DMS153 treated with DMSO at 0.1 percent for 48 hours (cell line): ENCODE measurements around the gene S1PR4.
"Not testable (repeated sequence)": the region's sequence is repeated elsewhere in the genome, so short reads cannot be mapped to it uniquely, and the experiment has no call there.

Source experiments
- DNase-seq: peaks from one replicate; lab custom pipeline; 2025; ENCODE audit not compliant: unreplicated experiment; lab: John Stamatoyannopoulos, UW

The S1PR4 gene

GRCh38 chr19:3151563-3152418 is 26.8 kb upstream of the S1PR4 start:
- no peak for DNase-seq

GRCh38 chr19:3152419-3152780 is 26.2 kb upstream of the S1PR4 start:
- no peak for DNase-seq

GRCh38 chr19:3153286-3154230 is 25.0 kb upstream of the S1PR4 start:
- DNase-seq = no peak

- DNase-seq = not testable (repeated sequence)
Measured at GRCh38 chr19:3154447-3154846, 24.1 kb upstream of the S1PR4 start.

- peak; percentile 8 for DNase-seq
Measured at GRCh38 chr19:3154957-3155736, 23.4 kb upstream of the S1PR4 start.

- DNase-seq = no peak
Measured at GRCh38 chr19:3157096-3157845, 21.3 kb upstream of the S1PR4 start.

- DNase-seq = no peak
Measured at GRCh38 chr19:3159565-3159964, 19.0 kb upstream of the S1PR4 start.

GRCh38 chr19:3160219-3160618 is 18.4 kb upstream of the S1PR4 start:
- no peak for DNase-seq

GRCh38 chr19:3161453-3161852 is 17.1 kb upstream of the S1PR4 start:
- no peak for DNase-seq

- no peak for DNase-seq
Measured at GRCh38 chr19:3162418-3163229, 15.9 kb upstream of the S1PR4 start.

- DNase-seq = peak; percentile 56
Measured at GRCh38 chr19:3163230-3163886, 15.2 kb upstream of the S1PR4 start.

- no peak for DNase-seq
Measured at GRCh38 chr19:3163943-3164342, 14.6 kb upstream of the S1PR4 start.

- no peak for DNase-seq
Measured at GRCh38 chr19:3167533-3168272, 10.9 kb upstream of the S1PR4 start.

GRCh38 chr19:3171894-3172672 is 6.5 kb upstream of the S1PR4 start:
- DNase-seq = no peak

- DNase-seq = not testable (repeated sequence)
Measured at GRCh38 chr19:3172673-3173000, 5.9 kb upstream of the S1PR4 start.

- no peak for DNase-seq
Measured at GRCh38 chr19:3175781-3176714, 2.5 kb upstream of the S1PR4 start.
